ENCODE measurements around the gene HDAC4.

DNA sequence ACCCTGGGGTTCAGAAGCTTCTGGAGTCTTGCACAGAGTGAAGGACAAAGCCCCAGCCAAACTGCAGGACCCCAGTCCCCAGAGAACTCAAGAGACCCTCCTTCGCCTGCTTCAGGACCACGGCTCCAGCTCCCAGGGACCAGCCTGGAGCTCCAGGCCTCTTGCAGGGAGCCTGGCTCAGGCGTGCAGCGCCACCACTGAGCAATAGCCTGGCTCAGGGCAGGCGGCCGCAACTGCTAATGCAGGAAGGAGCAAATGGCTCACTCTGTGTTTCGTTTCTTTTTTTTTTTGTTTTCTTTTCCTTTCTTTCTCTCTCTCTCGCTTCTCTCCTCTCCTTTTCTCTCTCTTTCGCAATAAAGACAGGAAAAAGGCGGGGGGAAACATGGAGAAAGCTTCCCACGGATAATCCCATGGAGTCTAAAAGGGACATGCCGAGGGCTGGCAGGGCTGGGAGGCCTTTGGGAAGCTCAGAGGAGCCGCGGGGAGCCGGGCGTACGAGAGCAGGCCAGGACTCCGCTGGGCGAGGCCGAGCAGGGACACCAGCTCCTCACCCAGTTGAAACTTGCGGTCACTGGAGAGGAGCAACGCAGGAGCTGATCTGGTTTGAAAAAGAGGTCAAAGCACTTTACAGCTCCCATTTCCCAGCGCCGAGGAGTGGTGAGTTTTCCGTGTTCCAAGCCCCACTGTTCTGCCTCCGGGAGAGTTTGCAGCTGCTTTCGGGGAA, 308.1 kb downstream of the HDAC4 start:
- TF ChIP-seq SP1 (IDR thresholded peaks at IDR 0.05) (no peak), ZNF384 (IDR thresholded peaks at IDR 0.05) (no peak), ELF4 (IDR thresholded peaks at IDR 0.05) (no peak), FOXM1 (IDR thresholded peaks at IDR 0.05; ENCODE audit: borderline replicate concordance) (no peak), TARDBP (IDR thresholded peaks at IDR 0.05) (no peak)

Data from HEK293T (cell line).